ENCODE measurements around the gene CRADD.
A peak's percentile ranks its signal among the peaks of the same experiment; 100 is the strongest.

The CRADD gene

GRCh38 chr12:93670104-93670503, 7.1 kb upstream of the CRADD start:
- no peak for TF ChIP-seq CTCF (conservative IDR thresholded peaks at IDR 0.05; ENCODE audit: low read depth, low read length)
- DNase-seq (ENCODE audit: low read depth) = no peak
- no peak overlapping the region for H3K4me3 ChIP-seq (ENCODE audit: low read length)

- TF ChIP-seq CTCF (conservative IDR thresholded peaks at IDR 0.05; ENCODE audit: low read depth, low read length) = no peak
- no peak overlapping the region for H3K4me3 ChIP-seq (ENCODE audit: low read length)
- no peak for DNase-seq (ENCODE audit: low read depth)
Measured at GRCh38 chr12:93671044-93671443, 6.1 kb upstream of the CRADD start.

GRCh38 chr12:93673084-93673483, 4.1 kb upstream of the CRADD start:
- DNase-seq (ENCODE audit: low read depth) = no peak
- no peak overlapping the region for H3K4me3 ChIP-seq (ENCODE audit: low read length)
- TF ChIP-seq CTCF (conservative IDR thresholded peaks at IDR 0.05; ENCODE audit: low read depth, low read length) = no peak

GRCh38 chr12:93674386-93674785, 2.8 kb upstream of the CRADD start:
- TF ChIP-seq CTCF (conservative IDR thresholded peaks at IDR 0.05; ENCODE audit: low read depth, low read length) = no peak
- no peak overlapping the region for H3K4me3 ChIP-seq (ENCODE audit: low read length)
- DNase-seq (ENCODE audit: low read depth) = no peak

GRCh38 chr12:93676408-93677194, 574 bp upstream of the CRADD start:
- TF ChIP-seq CTCF (conservative IDR thresholded peaks at IDR 0.05; ENCODE audit: low read depth, low read length) = no peak
- H3K4me3 ChIP-seq (ENCODE audit: low read length) = peak overlapping the region; percentile 90
- DNase-seq (ENCODE audit: low read depth) = no peak

GRCh38 chr12:93678779-93679178, 1.6 kb downstream of the CRADD start:
- no peak overlapping the region for H3K4me3 ChIP-seq (ENCODE audit: low read length)
- no peak for TF ChIP-seq CTCF (conservative IDR thresholded peaks at IDR 0.05; ENCODE audit: low read depth, low read length)
- DNase-seq (ENCODE audit: low read depth) = no peak

GRCh38 chr12:93679308-93679925, 2.2 kb downstream of the CRADD start:
- DNase-seq (ENCODE audit: low read depth) = no peak
- no peak overlapping the region for H3K4me3 ChIP-seq (ENCODE audit: low read length)
- TF ChIP-seq CTCF (conservative IDR thresholded peaks at IDR 0.05; ENCODE audit: low read depth, low read length) = no peak
